ENCODE data around the gene SUSD6.

SUSD6 gene

GRCh38 chr14:69611172-69612013 is at the start of gene SUSD6:
Gene SUSD6, plus strand, starts transcription at chr14:69611596. Its CDS starts 46,997 bp downstream, at chr14:69658593.
- peak; percentile 80 for DNase-seq (ENCODE audit: low spot score)

- DNase-seq (ENCODE audit: low spot score) = no peak
Observed at GRCh38 chr14:69561893-69562292, 49.5 kb upstream of the SUSD6 start.

GRCh38 chr14:69567563-69567962 is 43.8 kb upstream of the SUSD6 start:
- DNase-seq (ENCODE audit: low spot score) = no peak

- no peak for DNase-seq (ENCODE audit: low spot score)
Observed at GRCh38 chr14:69569859-69570258, 41.5 kb upstream of the SUSD6 start.

GRCh38 chr14:69570836-69571330 is 40.5 kb upstream of the SUSD6 start:
- DNase-seq (ENCODE audit: low spot score) = no peak

- no peak for DNase-seq (ENCODE audit: low spot score)
Observed at GRCh38 chr14:69571449-69572029, 39.9 kb upstream of the SUSD6 start.

- no peak for DNase-seq (ENCODE audit: low spot score)
Observed at GRCh38 chr14:69572030-69572840, 39.2 kb upstream of the SUSD6 start.

- DNase-seq (ENCODE audit: low spot score) = no peak
Observed at GRCh38 chr14:69572841-69573135, 38.6 kb upstream of the SUSD6 start.

GRCh38 chr14:69573205-69573830 is 38.1 kb upstream of the SUSD6 start:
- DNase-seq (ENCODE audit: low spot score) = no peak

- no peak for DNase-seq (ENCODE audit: low spot score)
Observed at GRCh38 chr14:69573831-69574262, 37.5 kb upstream of the SUSD6 start.

GRCh38 chr14:69574263-69574953 is 37.0 kb upstream of the SUSD6 start, which contains the start of gene CCDC177:
Gene CCDC177, minus strand, starts transcription at chr14:69574871. Its CDS starts 1,249 bp downstream, at chr14:69573622.
- peak; percentile 5 for DNase-seq (ENCODE audit: low spot score)

- no peak for DNase-seq (ENCODE audit: low spot score)
Observed at GRCh38 chr14:69574954-69575295, 36.5 kb upstream of the SUSD6 start.

- no peak for DNase-seq (ENCODE audit: low spot score)
Observed at GRCh38 chr14:69579476-69579875, 31.9 kb upstream of the SUSD6 start.

- DNase-seq (ENCODE audit: low spot score) = no peak
Observed at GRCh38 chr14:69580009-69580577, 31.3 kb upstream of the SUSD6 start.

GRCh38 chr14:69581316-69581935 is 30.0 kb upstream of the SUSD6 start:
- DNase-seq (ENCODE audit: low spot score) = no peak

- DNase-seq (ENCODE audit: low spot score) = no peak
Observed at GRCh38 chr14:69582212-69582611, 29.2 kb upstream of the SUSD6 start.

- no peak for DNase-seq (ENCODE audit: low spot score)
Observed at GRCh38 chr14:69582829-69583228, 28.6 kb upstream of the SUSD6 start.

GRCh38 chr14:69584389-69584788 is 27.0 kb upstream of the SUSD6 start:
- no peak for DNase-seq (ENCODE audit: low spot score)

- no peak for DNase-seq (ENCODE audit: low spot score)
Observed at GRCh38 chr14:69586404-69586803, 25.0 kb upstream of the SUSD6 start.

GRCh38 chr14:69587389-69587788 is 24.0 kb upstream of the SUSD6 start:
- DNase-seq (ENCODE audit: low spot score) = no peak

GRCh38 chr14:69591317-69591716 is 20.1 kb upstream of the SUSD6 start:
- DNase-seq (ENCODE audit: low spot score) = no peak

All from hematopoietic multipotent progenitor cell treated with erythropoietin and hydrocortisone succinate and interleukin-3 and kit ligand, for 17 days (in vitro differentiated cells).